IMR-90 (cell line): ENCODE data around the gene C22orf42.
"Not testable (repeated sequence)": the region's sequence is repeated elsewhere in the genome, so short reads cannot be mapped to it uniquely, and the experiment has no call there.

ENCODE experiments used
- CTCF ChIP-seq: conservative IDR thresholded peaks from 2 replicates; pipeline ENCODE4 v1.5.1; 2012; ENCODE audit warnings: mild to moderate bottlenecking, low read depth, low read length, improper control_type of control experiment
- POLR2A ChIP-seq: IDR thresholded peaks from 2 replicates; pipeline ENCODE4 v1.6.1; 2012; ENCODE audit warnings: mild to moderate bottlenecking, low read depth, low read length

DNA sequence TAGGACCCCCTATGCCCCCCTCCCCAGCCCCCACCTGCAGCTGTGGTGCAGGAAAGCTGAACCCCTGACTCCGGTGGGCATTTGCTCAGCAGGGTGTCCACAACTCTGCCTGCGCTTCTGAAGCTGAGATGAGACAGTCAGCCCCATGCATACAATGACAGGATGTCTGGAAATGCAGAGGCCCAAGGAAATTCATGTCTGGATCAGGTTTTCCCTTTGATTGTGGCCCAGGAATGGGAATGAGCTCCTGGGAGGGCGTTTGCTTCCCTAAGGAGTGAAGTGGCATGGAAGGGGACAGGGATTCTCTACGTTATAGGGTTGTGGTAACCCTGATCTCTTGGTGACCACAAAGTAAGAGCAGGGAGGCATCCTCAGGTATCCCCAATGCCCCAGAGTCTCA lies 22.2 kb downstream of the C22orf42 start:
- TF ChIP-seq CTCF, POLR2A: not testable (repeated sequence)
